BLaER1 treated with 17β-estradiol and CSF1 and Interleukin-3, amounts not matched to agents 10 nM and 100 nM (cell line): ENCODE measurements around the gene KRCC1.
A peak's percentile ranks its signal among the peaks of the same experiment; 100 is the strongest.

ENCODE experiments used
- H3K27ac ChIP-seq, 11 experiments: shearing (Covaris generic); formaldehyde crosslinking; 2 replicates each; pipeline ENCODE4 v1.8.1; 2022
- H3K27me3 ChIP-seq, 11 experiments: shearing (Covaris generic); formaldehyde crosslinking; 2 replicates each; pipeline ENCODE4 v1.8.1; 2022
- H3K36me3 ChIP-seq, 11 experiments: shearing (Covaris generic); formaldehyde crosslinking; 2 replicates each; pipeline ENCODE4 v1.8.1; 2022
- H3K4me1 ChIP-seq, 10 experiments: shearing (Covaris generic); formaldehyde crosslinking; 2 replicates each; pipeline ENCODE4 v1.8.1; 2022
- H3K4me2 ChIP-seq, 11 experiments: shearing (Covaris generic); formaldehyde crosslinking; 2 replicates each; pipeline ENCODE4 v1.8.1; 2022
- H3K4me3 ChIP-seq, 10 experiments: shearing (Covaris generic); formaldehyde crosslinking; 2 replicates each; pipeline ENCODE4 v1.8.1; 2022
- H3K9ac ChIP-seq, 11 experiments: shearing (Covaris generic); formaldehyde crosslinking; 2 replicates each; pipeline ENCODE4 v1.8.1; 2022
- H3K9me3 ChIP-seq, 11 experiments: shearing (Covaris generic); formaldehyde crosslinking; replicated peaks in 1 of 11; 2 replicates each; pipeline ENCODE4 v1.8.1; 2022
- H4K20me1 ChIP-seq, 11 experiments: shearing (Covaris generic); formaldehyde crosslinking; 2 replicates each; pipeline ENCODE4 v1.8.1; 2022
- Cebpa-rat ChIP-seq, 11 experiments: shearing (Covaris generic); IDR thresholded peaks; 2 replicates each; pipeline ENCODE4 v1.8.1; 2022

Gene KRCC1

GRCh38 chr2:88067598-88067997, 12.0 kb upstream of the KRCC1 start, which contains the start of gene SMYD1:
SMYD1 (plus strand) TSS chr2:88067825; CDS start chr2:88067865, 40 bp downstream.
- H3K27me3 ChIP-seq, result no peaks in the 10 kb centered on the region
- H3K4me1 ChIP-seq, result no peaks in the 10 kb centered on the region
- no peak for TF ChIP-seq Cebpa-rat (IDR thresholded peaks at IDR 0.05)
- no peaks in the 10 kb centered on the region for H3K36me3 ChIP-seq
- no peak within 1 kb of the TSS for H3K27ac ChIP-seq
- no peak within 1 kb of the TSS for H3K4me2 ChIP-seq
- H4K20me1 ChIP-seq, result no peaks in the 10 kb centered on the region; a peak in 1 of 22 replicates
- no peak within 1 kb of the TSS for H3K4me3 ChIP-seq
- H3K9ac ChIP-seq, result no peak within 1 kb of the TSS
- H3K9me3 ChIP-seq, result no peaks in the 10 kb centered on the region

DNA sequence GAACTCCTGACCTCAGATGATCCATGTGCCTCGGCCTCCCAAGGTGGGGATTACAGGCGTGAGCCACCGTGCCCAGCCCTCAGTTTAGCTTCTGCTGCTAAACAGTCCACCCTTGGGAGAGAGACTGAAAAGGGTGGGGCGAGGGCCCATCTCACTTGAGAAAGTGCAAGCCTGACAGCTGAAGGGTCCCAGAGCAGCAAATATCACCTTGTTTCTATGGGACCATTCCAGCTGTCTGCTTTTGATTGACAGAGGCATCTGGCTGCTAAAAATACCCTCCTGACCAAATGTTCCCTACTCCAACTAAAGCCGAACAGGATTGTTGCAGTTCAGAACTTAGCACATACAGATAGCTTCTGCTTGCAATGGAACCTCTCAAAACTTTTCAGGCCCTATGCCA, 11.6 kb upstream of the KRCC1 start:
- no peak overlapping the region for H3K9ac ChIP-seq
- no peak overlapping the region for H3K4me3 ChIP-seq
- H3K36me3 ChIP-seq, result no peaks in the 10 kb centered on the region
- no peaks in the 10 kb centered on the region for H3K9me3 ChIP-seq
- no peaks in the 10 kb centered on the region; a peak in 1 of 22 replicates for H4K20me1 ChIP-seq
- no peak overlapping the region for H3K4me2 ChIP-seq
- H3K4me1 ChIP-seq, result no peaks in the 10 kb centered on the region
- H3K27ac ChIP-seq, result no peak overlapping the region
- no peak for TF ChIP-seq Cebpa-rat (IDR thresholded peaks at IDR 0.05)
- no peaks in the 10 kb centered on the region for H3K27me3 ChIP-seq

DNA sequence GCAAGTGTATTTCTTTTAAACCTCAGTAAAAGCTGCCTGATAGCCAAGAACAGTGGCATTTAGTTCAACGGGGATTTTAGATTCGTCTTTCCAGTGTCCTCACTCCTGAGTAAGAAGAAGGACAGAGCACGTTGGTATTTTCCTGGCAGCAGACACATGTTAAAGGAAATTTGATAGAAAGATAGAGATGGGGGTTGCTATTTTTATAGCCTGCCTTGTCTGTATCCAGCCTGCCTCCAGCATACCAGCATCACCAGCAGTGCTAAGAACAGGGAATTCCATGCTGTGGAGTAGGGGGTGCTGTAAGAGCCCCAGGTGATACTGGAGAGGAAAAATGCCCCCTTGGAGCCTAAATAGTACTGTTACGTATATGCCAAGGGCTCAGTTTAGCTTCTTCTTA, 11.0 kb upstream of the KRCC1 start:
- Histone ChIP-seq H3K36me3 (no peaks in the 10 kb centered on the region), H3K9ac (no peak overlapping the region), H3K9me3 (no peaks in the 10 kb centered on the region), H3K4me1 (no peaks in the 10 kb centered on the region), H3K27ac (no peak overlapping the region), H3K4me2 (no peak overlapping the region), H4K20me1 (no peaks in the 10 kb centered on the region; a peak in 1 of 22 replicates), H3K4me3 (no peak overlapping the region), H3K27me3 (no peaks in the 10 kb centered on the region)
- no peak for TF ChIP-seq Cebpa-rat (IDR thresholded peaks at IDR 0.05)

GRCh38 chr2:88061295-88061694, 5.7 kb upstream of the KRCC1 start:
- Histone ChIP-seq H3K9ac (no peak overlapping the region), H3K9me3 (no peaks in the 10 kb centered on the region), H4K20me1 (no peaks in the 10 kb centered on the region), H3K4me3 (no peak overlapping the region), H3K27me3 (no peaks in the 10 kb centered on the region), H3K27ac (no peak overlapping the region), H3K4me2 (no peak overlapping the region), H3K4me1 (peaks cover 1 to 11% (median 2%) of the 10 kb centered on the region in 10 experiments; a peak in 16 of 20 replicates), H3K36me3 (no peaks in the 10 kb centered on the region)
- no peak for TF ChIP-seq Cebpa-rat (IDR thresholded peaks at IDR 0.05)

DNA sequence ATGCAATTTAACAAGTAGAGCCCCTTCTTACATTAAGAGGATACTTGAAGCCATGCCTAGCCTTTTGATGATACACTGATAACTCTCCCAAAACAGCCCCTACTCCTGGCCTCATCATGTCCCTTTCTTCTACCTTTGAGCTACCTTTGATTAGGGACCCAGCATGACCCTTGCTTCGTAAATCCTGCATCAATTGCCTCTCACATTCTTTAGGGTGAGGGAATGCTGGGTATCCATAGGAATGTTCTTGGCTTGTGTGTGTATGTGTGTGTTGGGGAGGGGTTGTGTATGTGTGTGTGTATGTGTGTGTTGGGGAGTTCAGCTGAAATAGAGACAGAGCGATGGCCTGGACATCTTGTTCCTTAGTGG, 5.3 kb upstream of the KRCC1 start:
- H3K4me2 ChIP-seq, result no peak overlapping the region
- H3K27ac ChIP-seq, result no peak overlapping the region
- H3K36me3 ChIP-seq, result no peaks in the 10 kb centered on the region
- H4K20me1 ChIP-seq, result no peaks in the 10 kb centered on the region
- H3K4me3 ChIP-seq, result no peak overlapping the region
- H3K9ac ChIP-seq, result no peak overlapping the region
- H3K4me1 ChIP-seq, result peaks cover 5 to 15% (median 6%) of the 10 kb centered on the region in 10 experiments; a peak in 17 of 20 replicates
- no peak for TF ChIP-seq Cebpa-rat (IDR thresholded peaks at IDR 0.05)
- no peaks in the 10 kb centered on the region for H3K27me3 ChIP-seq
- H3K9me3 ChIP-seq, result no peaks in the 10 kb centered on the region

GRCh38 chr2:88059979-88060906, 4.7 kb upstream of the KRCC1 start:
- Histone ChIP-seq H4K20me1 (no peaks in the 10 kb centered on the region), H3K4me2 (no peak overlapping the region), H3K36me3 (no peaks in the 10 kb centered on the region), H3K4me3 (no peak overlapping the region), H3K27ac (peak overlapping the region in 1 of 11 experiments; percentile 43; a peak in 1 of 22 replicates), H3K4me1 (peaks cover 6 to 16% (median 7%) of the 10 kb centered on the region in 10 experiments; a peak in 17 of 20 replicates), H3K27me3 (no peaks in the 10 kb centered on the region), H3K9ac (no peak overlapping the region), H3K9me3 (no peaks in the 10 kb centered on the region)
- no peak; a peak in 1 of 22 replicates for TF ChIP-seq Cebpa-rat (IDR thresholded peaks at IDR 0.05)

- no peak overlapping the region for H3K4me3 ChIP-seq
These were observed 2.6 kb upstream of the KRCC1 start for GRCh38 chr2:88058191-88058590.

DNA sequence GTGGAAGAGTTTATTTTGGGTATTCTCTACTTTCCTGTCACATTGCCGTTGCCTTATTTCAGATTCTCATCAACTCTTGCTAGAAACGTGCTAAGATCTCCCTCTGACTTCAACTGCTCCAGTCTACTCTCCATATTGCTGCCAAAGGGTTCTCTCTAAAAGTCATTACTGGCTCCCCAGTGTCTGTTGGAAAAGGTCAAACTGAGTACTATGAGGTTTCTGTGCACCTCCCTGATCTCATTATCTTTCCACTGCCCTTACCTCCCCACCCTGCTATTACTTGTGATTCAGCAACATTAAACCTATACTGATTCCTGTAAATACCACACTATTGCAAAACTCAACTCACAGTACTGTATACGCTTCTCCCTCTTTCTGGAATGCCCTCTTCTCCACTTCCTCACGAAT, 1.9 kb upstream of the KRCC1 start:
- Histone ChIP-seq H3K4me3 (no peak overlapping the region), H3K4me2 (peak overlapping the region in 2 of 11 experiments; percentile 20 to 29; a peak in 3 of 22 replicates), H3K9me3 (no peaks in the 10 kb centered on the region), H3K27ac (no peak overlapping the region), H3K4me1 (peaks cover 23 to 40% (median 26%) of the 10 kb centered on the region in 10 experiments), H3K27me3 (no peaks in the 10 kb centered on the region), H4K20me1 (peaks cover 0 to 11% (median 0%) of the 10 kb centered on the region in 11 experiments; a peak in 4 of 22 replicates), H3K36me3 (peaks cover 0 to 20% (median 11%) of the 10 kb centered on the region in 11 experiments; a peak in 12 of 22 replicates), H3K9ac (no peak overlapping the region)
- TF ChIP-seq Cebpa-rat (IDR thresholded peaks at IDR 0.05), result no peak

More at GRCh38 chr2:88058191-88058590, 2.6 kb upstream of the KRCC1 start:
- Histone ChIP-seq H3K9ac (no peak overlapping the region), H3K27ac (no peak overlapping the region), H3K36me3 (peaks cover 0 to 12% (median 3%) of the 10 kb centered on the region in 11 experiments; a peak in 7 of 22 replicates), H4K20me1 (peaks cover 0 to 5% (median 0%) of the 10 kb centered on the region in 11 experiments; a peak in 3 of 22 replicates), H3K9me3 (no peaks in the 10 kb centered on the region), H3K4me1 (peaks cover 21 to 32% (median 23%) of the 10 kb centered on the region in 10 experiments), H3K4me2 (no peak overlapping the region), H3K27me3 (no peaks in the 10 kb centered on the region)
- no peak for TF ChIP-seq Cebpa-rat (IDR thresholded peaks at IDR 0.05)

DNA sequence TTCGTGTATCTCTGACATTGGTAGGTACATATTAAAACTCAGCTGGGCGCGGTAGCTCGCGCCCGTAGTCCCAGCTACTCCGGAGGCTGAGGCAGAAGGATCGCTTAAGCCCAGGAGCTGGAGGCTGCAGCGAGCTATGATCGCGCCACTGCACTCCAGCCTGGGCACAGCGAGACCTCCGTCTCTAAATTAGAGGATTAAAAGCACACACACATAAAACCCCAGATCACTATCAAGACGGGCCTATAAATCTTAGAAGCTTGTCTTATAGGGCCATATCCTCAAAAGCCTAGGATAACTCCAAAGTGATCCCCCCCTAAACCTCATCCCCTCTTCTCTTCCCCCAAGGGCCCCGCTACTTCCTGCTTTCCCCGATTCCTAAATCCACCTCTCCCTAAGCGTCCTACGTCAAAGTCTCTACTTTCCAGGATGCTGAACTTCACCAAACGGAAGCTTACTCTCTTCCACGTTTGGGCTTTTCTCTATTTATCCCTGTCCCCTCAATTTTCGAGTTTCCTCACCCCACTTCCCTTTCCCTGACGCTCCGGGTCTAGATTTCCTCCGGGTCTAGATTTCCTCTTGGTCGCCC, 707 bp downstream of the KRCC1 start:
- Histone ChIP-seq H4K20me1 (peaks cover 0 to 33% (median 0%) of the 10 kb centered on the region in 11 experiments; a peak in 6 of 22 replicates), H3K9ac (peak overlapping the region; percentile 97 to 100 (median 99)), H3K4me3 (peak overlapping the region; percentile 72 to 96 (median 93)), H3K4me2 (peak overlapping the region; percentile 93 to 99 (median 96)), H3K27ac (peak overlapping the region; percentile 97 to 100 (median 99)), H3K9me3 (no peaks in the 10 kb centered on the region), H3K27me3 (no peaks in the 10 kb centered on the region), H3K4me1 (peaks cover 23 to 43% (median 26%) of the 10 kb centered on the region in 10 experiments), H3K36me3 (peaks cover 7 to 39% (median 30%) of the 10 kb centered on the region in 11 experiments; a peak in 18 of 22 replicates)
- TF ChIP-seq Cebpa-rat (IDR thresholded peaks at IDR 0.05), result no peak
